Ishikawa (cell line): ENCODE measurements around the gene NACAD.

ENCODE experiments used
- CEBPB ChIP-seq: IDR thresholded peaks from 2 replicates; pipeline ENCODE4 v1.6.1; 2012
- CREB1 ChIP-seq: IDR thresholded peaks from 2 replicates; pipeline ENCODE4 v1.6.1; 2012; ENCODE audit warnings: low read depth
- EGR1 ChIP-seq: IDR thresholded peaks from 2 replicates; pipeline ENCODE4 v1.6.1; 2012
- EP300 ChIP-seq: IDR thresholded peaks from 2 replicates; pipeline ENCODE4 v1.6.1; 2012; ENCODE audit warnings: borderline replicate concordance
- FOXM1 ChIP-seq: IDR thresholded peaks from 2 replicates; pipeline ENCODE4 v1.6.1; 2012; ENCODE audit warnings: low read depth, borderline replicate concordance
- MAX ChIP-seq: IDR thresholded peaks from 2 replicates; pipeline ENCODE4 v1.6.1; 2012
- NFIC ChIP-seq: IDR thresholded peaks from 2 replicates; pipeline ENCODE4 v1.6.1; 2012
- RAD21 ChIP-seq: IDR thresholded peaks from 2 replicates; pipeline ENCODE4 v1.6.1; 2012; ENCODE audit warnings: low read depth
- REST ChIP-seq: IDR thresholded peaks from 2 replicates; pipeline ENCODE4 v1.6.1; 2012; ENCODE audit warnings: low read depth, mild to moderate bottlenecking
- TAF1 ChIP-seq: IDR thresholded peaks from 2 replicates; pipeline ENCODE4 v1.6.1; 2012; ENCODE audit warnings: low read depth, mild to moderate bottlenecking
- TCF12 ChIP-seq: IDR thresholded peaks from 2 replicates; pipeline ENCODE4 v1.6.1; 2012; ENCODE audit warnings: low read depth
- TEAD4 ChIP-seq: IDR thresholded peaks from 2 replicates; pipeline ENCODE4 v1.6.1; 2012
- USF1 ChIP-seq: IDR thresholded peaks from 2 replicates; pipeline ENCODE4 v1.6.1; 2012
- YY1 ChIP-seq: IDR thresholded peaks from 2 replicates; pipeline ENCODE4 v1.6.1; 2012; ENCODE audit warnings: low read depth
- ZBTB7A ChIP-seq: IDR thresholded peaks from 2 replicates; pipeline ENCODE4 v1.6.1; 2012; ENCODE audit warnings: low read depth

Gene NACAD

GRCh38 chr7:45075355-45075644 is 13.5 kb downstream of the NACAD start:
- no peak for TF ChIP-seq ZBTB7A
- TF ChIP-seq CREB1: no peak
- no peak for TF ChIP-seq YY1

- TF ChIP-seq MAX (no peak), ZBTB7A (no peak), YY1 (no peak), TEAD4 (no peak), REST (no peak), CEBPB (no peak), FOXM1 (no peak), NFIC (no peak), TCF12 (no peak), CREB1 (no peak), EGR1 (no peak), RAD21 (no peak), EP300 (no peak), TAF1 (no peak), USF1 (no peak)
Observed at GRCh38 chr7:45074528-45075354, 14.0 kb downstream of the NACAD start.

- TF ChIP-seq NFIC: peak; percentile 66
- TF ChIP-seq EGR1: no peak
Observed at GRCh38 chr7:45073786-45074527, 14.8 kb downstream of the NACAD start.

- TF ChIP-seq FOXM1: no peak
- TF ChIP-seq MAX: no peak
- no peak for TF ChIP-seq NFIC
- TF ChIP-seq TAF1: no peak
- no peak for TF ChIP-seq EGR1
- no peak for TF ChIP-seq CEBPB
- no peak for TF ChIP-seq TCF12
- TF ChIP-seq TEAD4: no peak
- no peak for TF ChIP-seq ZBTB7A
Observed at GRCh38 chr7:45073031-45073785, 15.6 kb downstream of the NACAD start.

- TF ChIP-seq TCF12: no peak
- no peak for TF ChIP-seq USF1
- no peak for TF ChIP-seq ZBTB7A
- no peak for TF ChIP-seq TEAD4
- no peak for TF ChIP-seq TAF1
- TF ChIP-seq REST: no peak
- TF ChIP-seq FOXM1: no peak
- no peak for TF ChIP-seq CREB1
- TF ChIP-seq NFIC: no peak
- no peak for TF ChIP-seq RAD21
- no peak for TF ChIP-seq EP300
- TF ChIP-seq CEBPB: no peak
- no peak for TF ChIP-seq YY1
- TF ChIP-seq EGR1: no peak
- no peak for TF ChIP-seq MAX
Observed at GRCh38 chr7:45072131-45073030, 16.4 kb downstream of the NACAD start.
